T-helper 22 cell (primary cell): ENCODE data around the gene TMEM63C.

Source experiments
- DNase-seq: peaks from one replicate; pipeline ENCODE4 v3.0.0-alpha.2; 2020; ENCODE audit warnings: low read depth

TMEM63C gene

DNA sequence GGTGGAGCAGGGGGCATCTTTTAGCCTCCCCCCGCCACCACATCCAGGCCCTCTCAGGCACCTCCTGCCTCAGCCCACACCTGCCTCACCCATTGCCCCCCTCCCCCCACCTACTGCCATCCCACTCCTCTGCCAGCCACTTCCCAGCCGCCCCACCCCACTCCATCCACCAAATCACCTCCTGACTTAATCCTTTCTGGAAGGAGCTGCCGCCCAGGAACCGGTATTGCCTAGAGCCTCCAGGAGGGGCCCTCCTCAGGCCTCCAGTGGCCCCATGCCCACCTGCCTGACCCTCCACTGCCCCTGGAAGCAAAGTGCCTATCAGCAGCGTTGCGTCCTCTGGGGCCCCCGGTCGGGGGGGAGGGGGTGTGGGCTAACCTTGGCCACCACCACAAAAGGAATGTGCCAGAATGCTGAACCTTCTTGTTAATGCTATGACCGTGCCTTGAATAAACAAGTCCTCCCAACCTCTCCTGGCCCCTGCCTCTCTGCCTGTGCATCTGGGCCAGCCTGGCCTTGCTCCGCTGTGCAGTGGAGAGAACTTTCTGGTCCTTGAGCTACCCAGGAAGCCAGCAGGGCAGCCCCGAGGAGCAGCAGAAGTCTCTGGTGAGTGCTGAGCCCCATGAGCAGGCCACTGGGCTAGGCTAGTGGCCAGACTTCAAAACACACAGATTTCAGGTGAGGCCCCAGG lies 77.6 kb downstream of the TMEM63C start:
- DNase-seq: no peak

DNA sequence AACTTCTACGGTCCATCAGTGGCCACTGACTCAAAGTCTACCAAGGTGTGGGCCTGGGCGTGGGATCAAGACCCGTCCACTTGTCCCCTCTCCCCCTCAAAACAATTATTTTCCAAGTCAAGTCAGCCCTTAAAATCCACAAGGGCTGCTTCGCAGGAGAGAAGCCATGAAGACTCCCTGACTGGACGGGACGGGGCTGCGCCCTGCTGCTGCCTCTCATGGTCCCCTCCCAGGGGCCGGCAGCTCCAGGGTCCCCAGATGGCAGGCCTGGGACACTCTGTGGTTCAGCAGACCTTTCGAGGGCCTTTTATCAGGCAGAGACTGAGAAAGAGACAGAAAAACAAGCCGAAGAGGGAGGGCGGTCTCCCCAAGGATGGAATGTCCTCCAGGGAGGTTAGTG lies 78.6 kb downstream of the TMEM63C start:
- no peak for DNase-seq

DNA sequence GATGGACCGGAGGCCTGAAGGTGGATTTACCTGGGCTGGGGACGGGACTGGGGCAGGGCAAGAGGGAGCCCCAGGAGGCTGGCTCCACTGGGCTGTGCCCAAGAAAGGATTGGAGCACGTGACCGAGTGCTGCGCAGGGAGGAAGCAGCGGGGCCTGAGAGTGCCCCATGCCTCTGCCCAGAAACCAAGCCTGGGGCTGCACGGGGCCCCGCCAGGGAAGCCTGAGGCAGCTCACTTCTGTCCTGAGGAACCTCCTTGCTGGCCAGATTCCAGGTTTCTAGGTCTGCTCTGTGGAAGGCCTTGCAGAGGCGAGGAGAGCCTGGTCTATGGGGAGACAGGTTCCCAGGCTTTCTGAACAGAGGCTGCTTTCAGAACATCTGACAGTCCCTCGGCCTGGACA lies 79.0 kb downstream of the TMEM63C start:
- DNase-seq: no peak

DNA sequence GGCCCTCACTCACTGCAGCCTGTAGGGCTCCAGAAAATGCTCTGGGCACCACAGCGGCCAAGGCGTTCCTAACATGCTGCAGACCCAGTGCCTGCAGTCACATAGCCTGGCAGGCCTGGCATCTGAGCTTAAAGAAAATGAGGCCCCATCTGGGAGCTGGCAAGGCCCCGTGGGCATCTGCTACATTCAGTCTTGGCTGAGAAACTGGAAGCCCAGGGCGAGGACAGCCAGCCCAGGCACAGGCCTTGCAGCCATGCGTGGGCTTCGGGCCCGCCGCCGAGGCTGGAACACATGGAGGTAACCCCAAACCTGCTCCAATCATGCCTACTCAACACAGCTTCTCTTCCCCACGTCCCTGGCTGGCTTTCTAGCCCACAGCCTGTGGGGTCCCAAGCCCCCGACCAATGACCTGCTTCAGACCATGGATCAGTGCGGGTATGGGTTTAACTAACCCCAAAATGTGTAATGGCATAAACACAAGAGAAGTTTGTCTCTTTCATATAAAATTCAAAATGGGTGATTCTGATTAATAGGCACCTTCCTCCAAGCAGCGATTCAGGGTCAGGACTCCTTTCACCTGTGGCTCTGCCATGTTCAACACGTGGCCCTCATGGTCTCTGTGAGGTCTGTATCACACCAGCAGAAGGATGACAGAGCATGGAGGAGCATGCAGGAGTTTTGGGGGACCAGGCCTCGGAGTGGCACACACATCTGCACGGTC lies 83.0 kb downstream of the TMEM63C start:
- no peak for DNase-seq

DNA sequence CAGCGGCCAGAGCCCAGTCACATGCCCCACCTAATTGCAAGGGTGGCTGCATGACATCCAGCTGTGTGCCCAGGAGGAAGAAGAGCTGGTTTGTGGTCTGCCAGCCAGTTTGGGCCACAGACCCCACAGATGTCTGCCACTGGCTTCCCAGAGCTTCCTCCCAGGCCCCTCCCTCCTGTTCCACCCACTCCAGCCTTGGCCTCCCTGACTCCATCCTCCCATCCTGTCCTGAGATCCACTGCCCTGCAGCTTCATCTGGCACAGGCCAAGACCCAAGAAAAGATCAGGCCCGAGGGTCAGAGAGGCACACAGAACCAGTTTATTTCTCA lies 83.6 kb downstream of the TMEM63C start:
- no peak for DNase-seq

- no peak for DNase-seq
These were observed 84.2 kb downstream of the TMEM63C start for GRCh38 chr14:77265561-77266335.

- no peak for DNase-seq
These were observed 84.7 kb downstream of the TMEM63C start for GRCh38 chr14:77266336-77266735.

- DNase-seq: no peak
These were observed 86.5 kb downstream of the TMEM63C start for GRCh38 chr14:77267937-77268699.

DNA sequence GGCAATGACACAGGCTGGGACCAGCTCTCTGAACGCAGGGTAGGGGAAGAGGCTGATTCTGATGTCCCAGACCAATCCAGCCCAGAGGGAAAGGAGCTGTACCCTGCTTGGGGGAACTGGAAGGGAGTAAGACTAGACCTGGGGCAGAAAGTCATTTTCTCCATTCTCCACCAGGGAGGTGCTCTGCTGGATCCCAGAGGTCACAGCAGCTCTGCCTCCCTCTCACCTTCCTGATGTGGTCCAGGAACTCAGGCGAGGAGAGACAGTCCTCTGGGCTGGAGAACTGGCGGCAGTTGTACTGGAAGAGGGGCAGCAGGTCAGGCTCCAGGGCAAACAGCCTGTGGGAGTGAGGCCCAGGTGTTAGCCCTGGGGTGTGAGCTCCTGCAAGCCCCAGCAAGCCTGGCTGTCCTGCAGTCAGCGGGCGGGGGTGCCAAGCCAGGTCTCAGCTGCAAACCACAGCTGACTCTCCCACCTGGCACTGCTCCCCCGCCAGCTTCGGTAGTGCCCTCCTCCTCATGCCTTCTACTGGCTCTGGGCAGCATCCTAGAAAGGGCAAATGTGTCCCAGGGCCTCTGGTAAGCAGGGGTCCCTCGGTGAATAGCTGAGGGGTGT lies 87.5 kb downstream of the TMEM63C start:
- DNase-seq: no peak

GRCh38 chr14:77270361-77271112 lies 88.9 kb downstream of the TMEM63C start:
- no peak for DNase-seq

DNA sequence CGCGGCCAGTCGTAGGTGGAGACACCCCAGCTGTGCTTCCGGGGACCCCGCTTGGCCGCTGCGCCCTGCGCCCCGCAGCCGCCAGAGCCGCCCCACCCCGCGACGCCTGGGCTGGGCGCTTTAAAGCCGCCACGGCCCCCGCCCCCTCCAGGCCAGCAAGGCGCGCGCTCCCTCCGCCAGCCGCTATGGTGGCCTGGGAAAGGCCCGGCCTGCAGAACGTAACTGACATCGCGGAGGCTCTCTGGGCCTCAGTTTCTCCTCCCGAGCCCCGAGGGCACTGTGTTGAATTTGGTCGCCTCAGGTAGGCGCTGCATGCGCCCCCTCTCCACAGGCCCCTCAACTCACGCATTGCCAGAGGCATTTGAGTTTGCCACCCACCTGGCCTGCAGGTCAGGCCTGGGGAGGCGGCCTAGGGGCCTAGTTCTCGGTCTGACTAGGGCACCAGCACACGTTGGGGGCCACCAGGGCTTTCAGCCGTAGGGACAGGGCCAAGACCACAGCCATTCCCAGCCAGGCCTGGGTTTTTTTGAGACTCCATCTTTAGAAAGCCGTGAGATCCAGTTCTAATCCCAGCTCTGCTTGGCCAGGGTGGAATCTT lies 89.6 kb downstream of the TMEM63C start, which contains the start of gene NGB:
TSS of gene NGB (minus strand) at position 94 of the 598 bp plus-strand sequence. CDS start 269 bp downstream, outside the sequence.
- DNase-seq: no peak

DNA sequence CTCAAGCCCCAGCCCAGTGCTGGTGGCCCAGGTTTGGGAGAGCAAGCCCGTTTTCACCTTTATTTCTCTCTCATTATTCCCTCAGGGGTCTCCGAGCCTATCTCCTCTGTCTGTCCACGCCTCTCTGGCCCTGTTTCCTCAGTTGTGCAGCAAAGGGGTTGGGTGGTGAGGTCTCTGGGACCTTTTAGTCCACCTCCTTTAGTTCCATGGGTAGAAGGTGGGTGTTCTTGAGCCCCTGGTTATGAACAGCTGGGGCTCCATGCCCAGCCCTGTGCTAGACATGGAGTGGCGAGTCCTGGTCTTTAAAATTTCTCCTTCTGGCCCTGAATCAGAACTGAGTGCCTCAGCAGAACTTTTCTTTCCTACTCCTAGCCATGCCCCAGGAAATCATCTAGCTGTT lies 90.7 kb downstream of the TMEM63C start:
- DNase-seq: no peak

DNA sequence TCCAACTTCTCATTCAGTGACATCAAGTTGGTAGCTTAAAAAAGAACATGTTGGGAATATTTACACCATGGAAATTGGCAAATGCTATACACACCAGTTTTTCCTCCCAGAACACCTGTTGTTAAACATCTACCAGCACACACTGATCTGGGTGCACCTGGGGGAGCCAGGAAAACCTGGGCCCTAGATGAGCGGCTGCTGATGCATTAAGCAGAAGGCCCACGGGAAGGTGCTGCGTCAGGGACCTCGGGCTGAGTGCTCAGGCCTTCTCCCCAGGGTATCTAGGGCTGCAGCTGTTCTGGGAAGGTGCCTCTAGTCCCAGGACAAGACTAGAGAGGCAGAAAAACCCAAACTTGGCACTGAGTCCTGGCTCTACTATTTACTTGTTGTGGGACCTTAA lies 92.2 kb downstream of the TMEM63C start:
- no peak for DNase-seq

GRCh38 chr14:77275041-77275580 lies 93.5 kb downstream of the TMEM63C start:
- DNase-seq: no peak

DNA sequence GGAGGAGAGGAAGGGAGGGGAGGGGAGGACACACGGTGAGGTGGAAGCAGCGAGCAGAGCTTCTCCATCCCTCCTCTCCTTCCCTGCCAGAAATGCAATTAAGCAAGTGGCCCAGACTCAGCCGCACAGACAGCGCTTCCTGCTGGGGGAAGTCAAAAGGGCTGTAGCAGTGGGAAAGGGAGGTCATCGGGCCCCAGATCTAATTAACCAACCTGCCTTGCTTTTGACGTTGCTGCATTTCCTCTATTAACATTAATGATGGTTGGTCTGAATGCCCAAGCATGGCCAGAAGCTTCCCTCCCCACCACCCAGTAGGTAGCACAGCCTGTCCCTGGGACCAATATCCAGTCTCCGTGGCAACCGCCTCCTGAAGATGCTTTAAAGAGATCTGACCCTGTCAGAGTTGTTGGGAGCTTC lies 94.0 kb downstream of the TMEM63C start:
- DNase-seq: no peak

DNA sequence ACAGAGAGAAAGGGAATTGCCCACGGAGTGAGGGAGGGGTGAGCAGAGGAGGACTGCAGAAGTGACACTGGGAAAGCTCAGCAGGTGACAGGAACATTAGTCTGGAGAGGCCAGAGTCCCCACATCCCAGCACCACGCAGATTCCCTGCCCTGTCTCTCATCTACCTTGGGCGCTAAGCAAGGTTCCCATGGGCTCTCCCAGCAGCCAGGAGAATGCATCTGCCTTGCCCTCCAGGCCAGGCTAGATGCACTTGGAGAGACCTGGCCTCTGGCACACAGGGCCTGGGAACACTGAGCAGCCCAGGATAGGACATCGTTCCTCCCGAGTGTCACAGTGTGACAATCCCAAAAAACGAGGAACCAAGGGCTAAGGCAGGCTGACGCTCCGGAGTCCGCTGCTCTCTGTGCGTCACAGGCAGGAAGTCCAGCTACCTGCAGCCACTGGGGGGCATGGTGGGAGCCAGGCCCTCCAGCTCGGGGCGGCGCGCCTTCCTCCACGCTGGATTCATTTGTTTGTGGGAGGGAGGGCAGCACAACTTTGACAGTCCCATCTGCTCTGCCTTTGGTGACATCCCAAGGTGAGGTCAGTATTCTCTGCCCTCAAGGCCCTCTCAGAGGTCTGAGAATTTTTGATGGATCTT lies 94.8 kb downstream of the TMEM63C start:
- no peak for DNase-seq

- DNase-seq: no peak
These were observed 95.4 kb downstream of the TMEM63C start for GRCh38 chr14:77276959-77277358.

GRCh38 chr14:77278461-77279230 lies 97.0 kb downstream of the TMEM63C start:
- DNase-seq: no peak

- no peak for DNase-seq
These were observed 98.1 kb downstream of the TMEM63C start for GRCh38 chr14:77279719-77280118.
